Epithelial cell of esophagus (primary cell): Measurements from ENCODE around the gene CENPX.

Source experiments
- DNase-seq: peaks from one replicate; pipeline ENCODE4 v3.0.0; 2010; ENCODE audit warnings: low read depth
- H3K4me3 ChIP-seq: 2 replicates; pipeline ENCODE4 v1.5.1; 2011; ENCODE audit warnings: mild to moderate bottlenecking, low read length, control low read depth
- CTCF ChIP-seq: IDR thresholded peaks from 2 replicates; pipeline ENCODE4 v1.5.1; 2011; ENCODE audit warnings: low read depth, mild to moderate bottlenecking, low read length, control low read depth, inconsistent platforms; ENCODE audit not compliant: insufficient read depth; ENCODE audit errors: missing control alignments

The CENPX gene

GRCh38 chr17:82017612-82018151 is 5.0 kb downstream of the CENPX start:
- TF ChIP-seq CTCF = no peak
- DNase-seq = no peak
- no peak overlapping the region for H3K4me3 ChIP-seq

GRCh38 chr17:82016875-82017459 is 5.7 kb downstream of the CENPX start:
- DNase-seq = no peak

GRCh38 chr17:82016061-82016874 is 6.4 kb downstream of the CENPX start:
- H3K4me3 ChIP-seq = no peak overlapping the region
- no peak for TF ChIP-seq CTCF

More at GRCh38 chr17:82016875-82017459, 5.7 kb downstream of the CENPX start:
- no peak overlapping the region for H3K4me3 ChIP-seq
- TF ChIP-seq CTCF = no peak

GRCh38 chr17:82015311-82015971 is 7.2 kb downstream of the CENPX start:
- H3K4me3 ChIP-seq = no peak overlapping the region
- no peak for DNase-seq
- no peak for TF ChIP-seq CTCF

More at GRCh38 chr17:82016061-82016874, 6.4 kb downstream of the CENPX start:
- DNase-seq = no peak

- H3K4me3 ChIP-seq = no peak overlapping the region
- TF ChIP-seq CTCF = no peak
These were observed 7.7 kb downstream of the CENPX start for GRCh38 chr17:82014971-82015310.

GRCh38 chr17:82014432-82014831 is 8.2 kb downstream of the CENPX start:
- DNase-seq = no peak
- peak; percentile 20 for TF ChIP-seq CTCF
- H3K4me3 ChIP-seq = no peak overlapping the region

More at GRCh38 chr17:82014971-82015310, 7.7 kb downstream of the CENPX start:
- no peak for DNase-seq
